ENCODE measurements around the gene FGF16.

Gene FGF16

GRCh38 chrX:77502951-77503525, 55.8 kb downstream of the FGF16 start:
- no peak for TF ChIP-seq CTCF (IDR thresholded peaks at IDR 0.05; ENCODE audit: low read depth, low read length)

GRCh38 chrX:77505227-77505626, 58.0 kb downstream of the FGF16 start:
- H3K27me3 ChIP-seq: no peaks in the 10 kb centered on the region
- H3K36me3 ChIP-seq: no peaks in the 10 kb centered on the region; the same call in 1 of the 2 replicates
- no peaks in the 10 kb centered on the region for H3K4me1 ChIP-seq
- H3K9me3 ChIP-seq: no peaks in the 10 kb centered on the region
- DNase-seq: no peak
- TF ChIP-seq CTCF (IDR thresholded peaks at IDR 0.05; ENCODE audit: low read depth, low read length): no peak
- no peak overlapping the region for H3K4me3 ChIP-seq (ENCODE audit: low read depth, low read length)

More at GRCh38 chrX:77502951-77503525, 55.8 kb downstream of the FGF16 start:
- H3K4me3 ChIP-seq (ENCODE audit: low read depth, low read length): no peak overlapping the region
- no peaks in the 10 kb centered on the region for H3K36me3 ChIP-seq
- H3K4me1 ChIP-seq: no peaks in the 10 kb centered on the region
- no peaks in the 10 kb centered on the region for H3K27me3 ChIP-seq
- no peak for DNase-seq
- no peaks in the 10 kb centered on the region for H3K9me3 ChIP-seq

All from BE2C (cell line).